ENCODE data around the gene KIF21A.

- no peak for TF ChIP-seq CTCF (IDR thresholded peaks at IDR 0.05)
- no peak for TF ChIP-seq POLR2A (IDR thresholded peaks at IDR 0.05)
These were observed 1.5 kb downstream of the KIF21A start for GRCh38 chr12:39441189-39441962.
